ES-I3 (cell line): ENCODE results near the gene IRX3.
A peak's percentile ranks its signal among the peaks of the same experiment; 100 is the strongest.

Source experiments
- H3K36me3 ChIP-seq: 2 replicates; pipeline ENCODE4 v1.6.1; 2013; ENCODE audit warnings: mild to moderate bottlenecking, low read length, control low read depth, moderate library complexity; ENCODE audit not compliant: insufficient read depth
- H3K4me1 ChIP-seq: 2 replicates; pipeline ENCODE4 v1.6.1; 2013; ENCODE audit warnings: mild to moderate bottlenecking, control low read depth, low read length; ENCODE audit not compliant: insufficient read depth
- H3K9ac ChIP-seq: 2 replicates; pipeline ENCODE4 v1.6.1; 2013; ENCODE audit warnings: low read depth, mild to moderate bottlenecking, low read length, moderate library complexity
- H3K9me3 ChIP-seq: 2 replicates; pipeline ENCODE4 v1.6.1; 2013; ENCODE audit warnings: mild to moderate bottlenecking, low read length, moderate library complexity; ENCODE audit not compliant: control insufficient read depth, insufficient read depth

The IRX3 gene

DNA sequence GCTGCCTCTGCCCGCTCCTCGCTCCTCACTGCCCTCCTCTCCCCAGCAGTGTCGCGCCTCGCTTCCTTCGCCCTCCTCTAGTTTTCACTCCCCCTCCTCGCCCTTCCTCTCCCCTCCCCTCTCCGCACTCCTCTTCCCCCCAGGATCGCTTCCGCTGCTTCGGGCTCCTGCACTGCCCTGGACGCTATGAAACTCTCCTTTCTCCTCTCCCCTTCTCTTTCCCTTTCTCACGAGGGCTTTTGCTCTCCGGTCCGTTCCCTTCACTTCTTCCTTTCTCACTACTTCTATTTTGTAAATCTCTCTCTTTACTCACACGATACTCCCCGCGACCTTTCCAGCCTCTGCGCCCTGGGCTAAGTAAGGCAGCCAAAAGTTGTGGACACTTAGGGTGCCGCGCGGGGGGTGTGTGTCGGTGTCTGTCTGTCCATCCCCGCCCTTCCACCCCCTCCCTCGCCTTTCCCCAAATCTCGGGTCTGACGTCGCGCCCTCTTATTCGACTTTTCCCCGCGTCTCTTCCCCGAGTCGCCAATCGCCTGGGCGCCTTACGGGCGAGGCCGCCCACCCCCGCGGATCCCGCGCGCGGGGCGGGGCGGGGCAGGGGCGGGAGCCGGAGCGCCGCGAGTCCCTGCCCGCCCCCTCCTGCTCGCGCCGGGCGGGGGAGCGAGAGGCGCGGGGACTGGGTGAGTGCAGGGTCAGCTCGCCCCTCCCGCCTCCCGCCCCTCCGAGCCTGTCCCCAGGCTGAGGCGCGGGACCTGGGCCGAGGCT is at the start of gene IRX3:
IRX3 (minus strand) TSS at position 422 of the 765 bp plus-strand sequence. CDS start 737 bp downstream, outside the sequence.
- Histone ChIP-seq H3K4me1 (no peaks in the 10 kb centered on the region; the same call in 1 of the 2 replicates), H3K9me3 (no peaks in the 10 kb centered on the region), H3K9ac (peak within 1 kb of the TSS; percentile 67), H3K36me3 (no peaks in the 10 kb centered on the region)

DNA sequence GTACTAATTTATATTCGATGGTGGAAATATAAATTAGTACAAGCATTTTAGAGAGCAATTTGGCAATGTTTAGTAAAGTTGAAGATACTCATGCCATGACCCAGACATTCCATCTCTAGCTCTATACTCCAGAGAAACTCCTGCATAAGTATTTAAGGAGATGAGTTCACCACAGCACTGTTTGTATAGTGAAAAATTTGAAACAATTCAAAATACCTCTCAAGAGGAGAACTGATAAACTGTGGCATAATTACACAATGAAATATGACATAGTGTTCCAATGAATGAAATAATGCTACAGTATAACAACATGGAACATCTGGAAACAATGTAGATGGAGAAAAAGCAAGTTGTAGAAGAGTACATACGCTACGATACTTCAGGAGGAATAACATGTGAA is 48.6 kb upstream of the IRX3 start:
- Histone ChIP-seq H3K36me3 (no peaks in the 10 kb centered on the region), H3K9me3 (no peaks in the 10 kb centered on the region), H3K9ac (no peak overlapping the region), H3K4me1 (peaks cover 14% of the 10 kb centered on the region)

- no peaks in the 10 kb centered on the region for H3K9me3 ChIP-seq
- H3K36me3 ChIP-seq: no peaks in the 10 kb centered on the region
- peaks cover 19% of the 10 kb centered on the region for H3K4me1 ChIP-seq
- no peak overlapping the region for H3K9ac ChIP-seq
Measured at GRCh38 chr16:54334208-54334607, 47.6 kb upstream of the IRX3 start.

GRCh38 chr16:54331241-54332002 is 44.8 kb upstream of the IRX3 start:
- Histone ChIP-seq H3K4me1 (peaks cover 19% of the 10 kb centered on the region), H3K9ac (no peak overlapping the region), H3K9me3 (no peaks in the 10 kb centered on the region), H3K36me3 (no peaks in the 10 kb centered on the region)

- H3K36me3 ChIP-seq: no peaks in the 10 kb centered on the region
- no peak overlapping the region for H3K9ac ChIP-seq
- H3K4me1 ChIP-seq: peaks cover 19% of the 10 kb centered on the region
- H3K9me3 ChIP-seq: no peaks in the 10 kb centered on the region
Measured at GRCh38 chr16:54327609-54328008, 41.0 kb upstream of the IRX3 start.

DNA sequence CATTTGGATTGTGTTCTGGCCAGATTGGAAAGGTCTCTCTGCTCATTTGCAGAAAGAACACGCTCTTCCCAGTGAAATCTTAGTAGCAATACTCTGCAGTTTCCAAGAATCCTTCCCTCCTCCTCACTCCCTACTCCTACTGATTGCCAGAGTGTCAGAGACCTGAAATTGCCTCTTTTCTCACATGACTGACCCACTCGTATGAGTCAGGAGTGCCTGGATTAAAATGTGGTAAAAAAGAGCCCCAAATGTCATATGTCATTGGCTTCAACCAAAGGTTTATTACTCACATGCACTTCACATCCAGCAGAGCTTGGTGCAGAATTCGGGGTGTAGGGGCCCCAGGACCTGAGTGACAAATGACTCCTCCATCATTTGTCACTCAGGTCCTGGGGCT is 39.7 kb upstream of the IRX3 start:
- Histone ChIP-seq H3K9ac (no peak overlapping the region), H3K36me3 (no peaks in the 10 kb centered on the region), H3K4me1 (peaks cover 19% of the 10 kb centered on the region), H3K9me3 (no peaks in the 10 kb centered on the region)

- Histone ChIP-seq H3K36me3 (no peaks in the 10 kb centered on the region), H3K9ac (no peak overlapping the region), H3K4me1 (peaks cover 19% of the 10 kb centered on the region), H3K9me3 (no peaks in the 10 kb centered on the region)
Measured at GRCh38 chr16:54325616-54326265, 39.2 kb upstream of the IRX3 start.

GRCh38 chr16:54324716-54325115 is 38.1 kb upstream of the IRX3 start:
- H3K9ac ChIP-seq: no peak overlapping the region
- H3K9me3 ChIP-seq: no peaks in the 10 kb centered on the region
- H3K4me1 ChIP-seq: peaks cover 10% of the 10 kb centered on the region
- no peaks in the 10 kb centered on the region for H3K36me3 ChIP-seq

GRCh38 chr16:54320697-54321340 is 34.2 kb upstream of the IRX3 start:
- Histone ChIP-seq H3K9ac (no peak overlapping the region), H3K9me3 (no peaks in the 10 kb centered on the region), H3K36me3 (no peaks in the 10 kb centered on the region), H3K4me1 (peaks cover 10% of the 10 kb centered on the region)

- Histone ChIP-seq H3K36me3 (no peaks in the 10 kb centered on the region), H3K9me3 (no peaks in the 10 kb centered on the region), H3K4me1 (peaks cover 10% of the 10 kb centered on the region), H3K9ac (no peak overlapping the region)
Measured at GRCh38 chr16:54318941-54319340, 32.4 kb upstream of the IRX3 start.

DNA sequence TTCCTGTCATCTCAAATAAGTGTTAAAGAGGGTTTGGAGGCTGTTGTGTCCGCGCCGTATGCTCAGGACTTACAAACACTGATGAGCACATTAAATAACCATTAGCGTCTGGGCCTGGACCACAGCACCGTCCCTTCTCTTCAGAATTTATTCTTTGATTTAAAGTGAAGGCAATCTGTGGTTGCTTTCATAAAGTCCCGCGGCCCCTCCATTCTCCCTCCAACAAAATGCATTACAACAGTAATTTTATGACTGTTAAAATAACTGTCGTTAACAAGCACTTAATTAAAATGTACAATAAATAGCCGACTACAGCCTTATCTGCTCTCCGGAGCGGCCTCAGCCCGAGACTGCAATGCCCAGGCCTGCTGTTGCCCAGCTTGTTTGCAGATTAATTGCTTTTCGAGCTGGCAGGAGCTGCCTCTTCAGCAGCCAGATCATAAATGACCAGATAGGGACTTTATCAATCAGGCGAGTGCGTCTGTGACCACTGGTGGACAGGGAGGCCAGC is 30.6 kb upstream of the IRX3 start:
- H3K9ac ChIP-seq: no peak overlapping the region
- H3K9me3 ChIP-seq: no peaks in the 10 kb centered on the region
- no peaks in the 10 kb centered on the region for H3K36me3 ChIP-seq
- peaks cover 10% of the 10 kb centered on the region for H3K4me1 ChIP-seq

GRCh38 chr16:54316095-54316889 is 29.7 kb upstream of the IRX3 start:
- H3K4me1 ChIP-seq: peaks cover 6% of the 10 kb centered on the region
- H3K9ac ChIP-seq: no peak overlapping the region
- no peaks in the 10 kb centered on the region for H3K9me3 ChIP-seq
- no peaks in the 10 kb centered on the region for H3K36me3 ChIP-seq

DNA sequence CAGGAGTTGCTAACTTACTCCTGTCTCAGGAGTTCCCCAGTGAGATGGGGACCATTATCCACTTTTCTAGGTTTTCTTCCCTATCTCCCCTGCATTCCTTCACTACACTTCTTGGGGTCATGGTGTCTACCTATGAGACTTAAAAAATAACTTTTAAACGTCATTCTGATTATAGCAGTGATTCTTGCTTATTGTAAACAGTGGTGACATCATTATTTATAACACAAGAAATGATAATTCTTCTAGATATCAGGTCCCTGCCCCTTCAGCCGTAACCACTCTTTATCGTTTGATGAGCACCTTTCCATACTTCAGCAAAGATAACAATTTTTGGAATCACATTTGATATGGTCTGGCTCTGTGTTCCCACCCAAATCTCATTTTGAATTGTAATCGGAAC is 27.2 kb upstream of the IRX3 start:
- no peak overlapping the region for H3K9ac ChIP-seq
- H3K36me3 ChIP-seq: no peaks in the 10 kb centered on the region
- H3K9me3 ChIP-seq: no peaks in the 10 kb centered on the region
- no peaks in the 10 kb centered on the region for H3K4me1 ChIP-seq
